Gastrocnemius medialis (tissue), 4 donors: ENCODE measurements around the gene AMN. TPM values are rescaled to one million over a fixed set of nuclear protein-coding genes. Genes with fewer than 3 reads are reported as not detected.

Experiments used
- ATAC-seq, 2 donors: fragments of 150-250 bp; one replicate each; pipeline ENCODE4 v1.9.1; 2016
- DNase-seq, 2 donors: peaks; one replicate each; pipeline ENCODE4 v3.0.0-alpha.2; 2019
- H3K27ac ChIP-seq, 4 donors: fragments of 200-600 bp; sonication (generic); 1 replicate in 1 of 4; 2 replicates in 3 of 4; pipeline ENCODE4 v1.5.1; 2016 to 2018; ENCODE audit warnings: mild to moderate bottlenecking in 2 of 4, moderate library complexity in 1 of 4
- H3K27me3 ChIP-seq, 3 donors: fragments of 200-600 bp; sonication (generic) in 2 of 3; 1 replicate in 1 of 3; 2 replicates in 2 of 3; pipeline versions ENCODE4 v1.5.1 to v1.6.0; 2016 to 2019; ENCODE audit warnings: mild to moderate bottlenecking in 1 of 3, moderate library complexity in 1 of 3
- H3K36me3 ChIP-seq, 2 donors: fragments of 200-600 bp; sonication (generic) in 1 of 2; one replicate each; pipeline ENCODE4 v1.5.1; 2017 to 2018
- H3K4me1 ChIP-seq, 2 donors: fragments of 200-600 bp; sonication (generic) in 1 of 2; one replicate each; pipeline ENCODE4 v1.5.1; 2016 to 2017; ENCODE audit warnings: mild to moderate bottlenecking in 2 of 2
- H3K4me3 ChIP-seq, 4 donors: fragments of 200-600 bp; sonication (generic) in 3 of 4; 1 replicate in 1 of 4; 2 replicates in 3 of 4; pipeline ENCODE4 v1.5.1; 2016 to 2019; ENCODE audit warnings: mild to moderate bottlenecking in 2 of 4
- H3K9me3 ChIP-seq, 3 donors: fragments of 200-600 bp; sonication (generic) in 2 of 3; 1 replicate in 1 of 3; 2 replicates in 2 of 3; pipeline ENCODE4 v1.5.1; 2016 to 2019
- CTCF ChIP-seq, 5 experiments: fragments of 450-650 bp in 3 of 5; fragments of 200-600 bp in 2 of 5; sonication (generic) in 2 of 5; IDR thresholded peaks in 4 of 5; conservative IDR thresholded peaks in 1 of 5; 1 replicate in 4 of 5; 2 replicates in 1 of 5; pipeline ENCODE4 v1.5.1; 2016 to 2019; ENCODE audit warnings: antibody characterized with exemption in 5 of 5, mild to moderate bottlenecking in 3 of 5, moderate library complexity in 3 of 5
- POLR2A ChIP-seq, 2 donors: fragments of 450-650 bp; IDR thresholded peaks; one replicate each; pipeline ENCODE4 v1.6.1; 2017; ENCODE audit warnings: antibody characterized with exemption in 2 of 2, mild to moderate bottlenecking in 2 of 2, moderate library complexity in 2 of 2
- in situ Hi-C, 4 donors: fragments of 200-750 bp; cut with MboI; loops; one replicate each; pipeline versions ENCODE4 v1.15.0 to v1.8.0; 2017; ENCODE audit warnings: low sequenced_read_pairs in 4 of 4
- intact Hi-C: fragments of 100-400 bp; cut with DNase I; formaldehyde crosslinking; loops from one replicate; pipeline ENCODE4 v1.15.1; 2023; ENCODE audit warnings: low total_unique reads
- total RNA-seq, 4 donors: library from RNA; depleted of rRNA; stranded (reverse); fragments of >200 nt; gene quantifications; one replicate each; pipeline versions ENCODE4 v1.1.0 to v1.2.3, GENCODE V29; 2016

The AMN gene
- total RNA-seq, 4 donors from 2014 or later: 0.42 to 4.3 TPM; not detected in 2

- no peak overlapping the region for H3K27ac ChIP-seq
- no peaks in the 10 kb centered on the region for H3K9me3 ChIP-seq
- no peak overlapping the region for H3K4me3 ChIP-seq
- DNase-seq: no peak
- in situ Hi-C loops (no loop called here), intact Hi-C loops (no loop called here)
- H3K27me3 ChIP-seq: peaks cover 29 to 31% (median 31%) of the 10 kb centered on the region in 3 donors
- peaks cover 14 to 17% of the 10 kb centered on the region in 2 donors for H3K4me1 ChIP-seq
- H3K36me3 ChIP-seq: peaks cover 0 to 18% of the 10 kb centered on the region in 2 donors
- no peak for ATAC-seq
- TF ChIP-seq POLR2A (IDR thresholded peaks at IDR 0.05) (no peak), CTCF (IDR thresholded peaks at IDR 0.05 in 4 of 5, conservative IDR thresholded peaks at IDR 0.05 in 1 of 5) (no peak)
Measured at GRCh38 chr14:102932484-102933248, 10.2 kb downstream of the AMN start.

GRCh38 chr14:102933618-102934231, 11.3 kb downstream of the AMN start:
- Histone ChIP-seq H3K4me1 (peaks cover 11 to 12% of the 10 kb centered on the region in 2 donors), H3K36me3 (peaks cover 0 to 24% of the 10 kb centered on the region in 2 donors), H3K27ac (no peak overlapping the region), H3K4me3 (no peak overlapping the region), H3K9me3 (no peaks in the 10 kb centered on the region), H3K27me3 (peaks cover 18 to 22% (median 20%) of the 10 kb centered on the region in 3 donors)
- DNase-seq (no peak), ATAC-seq (no peak)
- in situ Hi-C loops (no loop called here), intact Hi-C loops (no loop called here)
- no peak for TF ChIP-seq CTCF (IDR thresholded peaks at IDR 0.05 in 4 of 5, conservative IDR thresholded peaks at IDR 0.05 in 1 of 5)
- TF ChIP-seq POLR2A (IDR thresholded peaks at IDR 0.05): no peak

- Histone ChIP-seq H3K9me3 (no peaks in the 10 kb centered on the region), H3K36me3 (peaks cover 0 to 37% of the 10 kb centered on the region in 2 donors), H3K27ac (no peak overlapping the region), H3K4me1 (no peaks in the 10 kb centered on the region), H3K27me3 (peaks cover under 1 to 2% (median 2%) of the 10 kb centered on the region in 3 donors), H3K4me3 (no peak overlapping the region)
- in situ Hi-C loops: no loop called here
- intact Hi-C loops: no loop called here
- ATAC-seq (no peak), DNase-seq (no peak)
- TF ChIP-seq CTCF (IDR thresholded peaks at IDR 0.05 in 4 of 5, conservative IDR thresholded peaks at IDR 0.05 in 1 of 5) (no peak), POLR2A (IDR thresholded peaks at IDR 0.05) (no peak)
Measured at GRCh38 chr14:102935756-102936155, 13.3 kb downstream of the AMN start.

GRCh38 chr14:102937331-102938175, 15.1 kb downstream of the AMN start:
- ATAC-seq (no peak), DNase-seq (no peak)
- in situ Hi-C loops (no loop called here), intact Hi-C loops (no loop called here)
- H3K27me3 ChIP-seq: no peaks in the 10 kb centered on the region
- no peak overlapping the region for H3K4me3 ChIP-seq
- peaks cover 0 to 47% of the 10 kb centered on the region in 2 donors for H3K36me3 ChIP-seq
- no peaks in the 10 kb centered on the region for H3K9me3 ChIP-seq
- H3K4me1 ChIP-seq: no peaks in the 10 kb centered on the region
- H3K27ac ChIP-seq: no peak overlapping the region
- TF ChIP-seq CTCF (IDR thresholded peaks at IDR 0.05 in 4 of 5, conservative IDR thresholded peaks at IDR 0.05 in 1 of 5) (no peak), POLR2A (IDR thresholded peaks at IDR 0.05) (no peak)
